GM19240 (cell line): Measurements from ENCODE around the gene ASB7.
"Not testable (repeated sequence)": the region's sequence is repeated elsewhere in the genome, so short reads cannot be mapped to it uniquely, and the experiment has no call there.

Experiments used
- DNase-seq: peaks from one replicate; pipeline ENCODE4 v3.0.0; 2011; ENCODE audit warnings: low spot score; ENCODE audit not compliant: insufficient read length

The ASB7 gene

DNA sequence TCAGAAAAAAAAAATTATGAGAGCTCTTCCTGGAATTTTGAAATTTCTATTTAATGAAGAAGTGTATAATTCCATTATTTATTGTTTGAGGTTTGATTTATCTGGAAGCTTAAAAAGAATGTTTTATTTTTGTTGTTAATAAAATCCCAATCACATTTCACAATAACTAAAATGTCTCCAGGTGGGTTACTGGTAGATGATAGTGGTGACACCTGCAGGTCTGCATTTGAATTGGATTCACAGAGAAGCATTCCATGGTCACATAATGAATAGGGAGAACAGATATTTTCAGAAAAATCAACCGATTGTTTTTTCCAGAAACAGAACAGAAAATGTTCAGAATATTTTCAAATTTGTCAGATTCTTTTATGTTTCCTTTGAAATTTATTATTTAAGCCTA lies 48.3 kb downstream of the ASB7 start:
- DNase-seq = no peak

DNA sequence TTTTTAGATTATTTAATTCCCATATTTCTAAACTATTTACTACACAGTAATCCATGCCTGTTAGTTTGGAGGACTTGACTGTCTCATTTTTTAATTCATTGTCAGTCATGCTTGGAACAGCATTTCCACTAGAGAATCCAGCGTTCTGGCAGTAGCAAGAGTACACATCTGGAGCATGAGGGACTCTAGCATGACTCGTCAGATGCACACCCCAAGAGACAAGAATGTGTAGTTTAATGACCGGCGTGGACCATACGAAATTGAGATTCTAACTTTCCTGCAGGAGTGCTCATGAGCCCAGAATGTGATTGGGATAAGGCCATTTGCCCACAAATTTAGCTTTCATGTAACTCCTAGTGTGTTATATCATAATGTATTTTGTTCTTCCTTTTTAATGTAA lies 48.9 kb downstream of the ASB7 start:
- no peak for DNase-seq

DNA sequence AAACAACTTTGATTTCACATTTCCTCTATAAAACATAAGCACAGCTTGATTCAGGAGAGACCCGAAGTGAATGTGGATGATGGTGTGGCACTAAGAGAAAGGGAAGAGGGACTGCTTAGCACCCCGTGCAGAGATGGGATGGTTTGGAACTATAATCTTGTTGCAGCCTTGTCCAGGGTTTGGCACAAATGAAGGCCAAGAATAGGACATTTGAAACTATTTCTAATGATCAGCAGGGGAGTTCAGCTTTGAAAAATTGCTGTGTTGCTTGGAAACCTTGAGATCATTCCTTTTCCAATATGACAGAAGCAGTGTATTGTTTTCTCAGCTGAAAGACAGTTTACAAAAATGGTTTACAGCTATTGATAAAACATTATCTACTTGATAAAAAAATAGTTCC lies 49.7 kb downstream of the ASB7 start:
- no peak for DNase-seq

DNA sequence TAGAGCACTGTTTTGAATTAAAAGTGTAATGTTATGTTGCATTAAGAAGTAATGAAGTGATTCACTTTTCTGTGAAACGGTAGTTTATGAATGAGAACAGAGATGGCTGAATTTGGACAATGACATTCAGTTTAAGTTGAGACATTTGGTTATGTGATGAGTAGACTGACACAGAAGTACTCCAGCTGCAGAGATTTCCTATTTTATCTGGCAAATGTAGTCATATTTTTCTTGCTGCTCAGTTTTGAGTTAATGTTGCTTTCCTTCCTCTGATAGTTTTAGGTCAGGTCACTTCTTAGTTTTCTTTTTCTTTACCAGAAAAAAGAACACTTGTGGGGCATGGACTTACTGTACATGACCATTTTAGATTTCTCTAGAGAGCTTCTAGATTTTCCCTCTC lies 51.2 kb downstream of the ASB7 start:
- DNase-seq = no peak

DNA sequence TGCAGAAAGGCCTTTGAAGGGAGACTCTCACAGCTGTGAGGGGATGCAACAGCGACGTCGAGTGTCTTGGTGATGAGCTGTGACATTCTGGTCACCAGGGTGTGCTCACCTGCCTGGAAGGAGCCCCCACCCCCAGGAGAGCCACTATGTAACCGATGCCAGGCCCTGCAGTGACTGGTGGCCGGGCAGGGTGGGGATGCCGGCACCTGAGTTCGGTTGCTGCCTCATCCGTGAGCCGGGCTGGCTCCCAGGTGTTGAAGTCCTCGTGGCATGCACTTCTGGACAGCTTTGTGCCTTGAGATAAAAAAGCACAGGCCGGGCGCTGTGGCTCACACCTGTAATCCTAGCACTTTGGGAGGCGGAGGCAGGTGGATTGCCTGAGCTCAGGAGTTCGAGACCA lies 56.5 kb downstream of the ASB7 start:
- DNase-seq = no peak

DNA sequence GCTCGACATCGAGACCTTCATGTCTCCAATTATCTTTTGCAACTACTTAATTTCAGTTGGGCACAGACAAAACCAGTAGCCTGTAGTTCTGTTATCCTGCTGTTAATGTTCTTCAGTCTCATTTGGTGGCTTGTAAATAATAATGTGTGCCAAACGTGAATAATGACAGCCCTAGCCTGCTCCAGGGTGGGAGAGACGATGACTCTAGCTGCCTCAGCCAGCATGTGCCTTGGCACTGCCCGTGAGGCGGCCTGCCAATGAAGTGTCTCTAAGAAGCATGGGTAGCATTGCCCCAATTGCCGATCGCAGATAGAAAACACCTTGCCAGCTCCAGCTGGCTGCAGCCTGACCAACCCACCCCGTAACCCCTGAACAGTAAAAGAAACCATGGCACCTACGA lies 58.8 kb downstream of the ASB7 start:
- DNase-seq = no peak

DNA sequence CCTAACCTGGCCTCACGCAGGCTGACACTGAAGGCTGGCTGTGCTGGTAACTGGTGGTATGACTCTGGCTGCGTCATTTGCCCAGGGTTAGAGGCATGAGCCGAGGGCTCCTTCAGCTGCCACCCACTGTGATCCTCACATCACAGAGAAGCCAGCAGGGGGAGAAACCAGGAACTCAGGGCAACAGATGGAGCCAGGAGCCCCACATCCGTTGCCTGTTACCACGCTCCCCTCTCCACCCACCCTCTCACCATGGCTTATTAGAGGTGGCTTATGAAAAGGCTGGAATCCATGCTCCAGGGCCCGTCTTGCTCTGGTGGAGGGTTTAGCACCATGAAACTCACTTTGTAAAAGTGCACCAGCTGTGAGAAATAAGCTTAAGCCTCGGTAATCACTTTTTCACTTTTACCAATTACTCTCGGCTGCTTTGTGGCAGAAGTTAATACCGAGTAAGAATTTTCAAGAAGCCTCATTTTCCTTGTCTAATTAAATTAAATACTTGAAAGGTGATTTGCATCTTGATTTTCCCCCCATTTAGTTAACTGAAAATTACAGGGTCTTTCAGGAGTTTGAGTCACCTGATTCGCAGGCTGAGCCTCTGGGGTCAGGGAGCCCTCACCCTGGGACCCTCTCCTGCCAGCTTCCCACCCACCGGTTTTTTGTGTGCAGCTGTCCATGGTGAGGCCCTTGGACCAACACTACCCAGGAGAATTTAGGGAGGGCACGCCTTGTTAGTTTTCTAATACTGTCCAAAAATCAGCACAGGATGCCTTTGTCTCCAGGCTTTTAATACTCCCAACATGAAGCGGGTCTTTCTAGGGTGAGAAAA lies 60.9 kb downstream of the ASB7 start:
- no peak for DNase-seq

DNA sequence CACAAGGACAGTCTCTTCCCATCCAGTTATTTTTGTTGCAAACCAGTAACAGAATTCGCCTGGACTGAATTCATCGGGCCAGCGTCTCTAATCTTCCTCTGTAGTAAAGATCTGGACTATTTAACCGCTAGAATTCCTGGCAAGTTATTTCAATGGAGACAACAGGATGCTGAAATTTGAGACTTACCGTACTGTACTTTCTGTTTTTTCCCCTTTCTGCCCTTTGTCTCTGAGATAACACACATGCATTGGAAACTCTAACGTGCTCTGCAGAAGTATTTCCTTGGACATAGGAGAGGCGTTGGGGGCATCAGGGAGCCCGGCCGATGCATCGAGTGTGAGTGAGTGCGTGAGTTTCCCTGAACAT lies 61.5 kb downstream of the ASB7 start:
- DNase-seq = no peak

DNA sequence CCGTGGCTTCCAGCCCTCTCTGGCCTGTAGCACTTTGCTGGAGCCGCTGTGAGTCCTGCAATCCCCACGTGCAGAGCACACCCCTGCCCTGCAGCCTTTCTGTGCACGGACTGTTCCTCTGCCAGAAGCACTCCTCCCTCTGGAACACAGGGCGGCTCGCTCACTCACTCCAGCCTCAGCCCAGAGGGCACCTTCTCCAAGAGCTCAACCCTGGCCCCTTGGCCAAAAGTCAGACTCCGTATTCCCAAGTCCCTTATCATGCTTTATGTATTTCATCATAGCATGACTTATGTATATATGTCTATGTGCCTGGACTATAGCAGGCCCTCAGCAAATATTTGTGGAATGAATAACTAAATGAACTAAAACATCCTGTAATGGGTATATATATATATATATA lies 63.2 kb downstream of the ASB7 start:
- no peak for DNase-seq

DNA sequence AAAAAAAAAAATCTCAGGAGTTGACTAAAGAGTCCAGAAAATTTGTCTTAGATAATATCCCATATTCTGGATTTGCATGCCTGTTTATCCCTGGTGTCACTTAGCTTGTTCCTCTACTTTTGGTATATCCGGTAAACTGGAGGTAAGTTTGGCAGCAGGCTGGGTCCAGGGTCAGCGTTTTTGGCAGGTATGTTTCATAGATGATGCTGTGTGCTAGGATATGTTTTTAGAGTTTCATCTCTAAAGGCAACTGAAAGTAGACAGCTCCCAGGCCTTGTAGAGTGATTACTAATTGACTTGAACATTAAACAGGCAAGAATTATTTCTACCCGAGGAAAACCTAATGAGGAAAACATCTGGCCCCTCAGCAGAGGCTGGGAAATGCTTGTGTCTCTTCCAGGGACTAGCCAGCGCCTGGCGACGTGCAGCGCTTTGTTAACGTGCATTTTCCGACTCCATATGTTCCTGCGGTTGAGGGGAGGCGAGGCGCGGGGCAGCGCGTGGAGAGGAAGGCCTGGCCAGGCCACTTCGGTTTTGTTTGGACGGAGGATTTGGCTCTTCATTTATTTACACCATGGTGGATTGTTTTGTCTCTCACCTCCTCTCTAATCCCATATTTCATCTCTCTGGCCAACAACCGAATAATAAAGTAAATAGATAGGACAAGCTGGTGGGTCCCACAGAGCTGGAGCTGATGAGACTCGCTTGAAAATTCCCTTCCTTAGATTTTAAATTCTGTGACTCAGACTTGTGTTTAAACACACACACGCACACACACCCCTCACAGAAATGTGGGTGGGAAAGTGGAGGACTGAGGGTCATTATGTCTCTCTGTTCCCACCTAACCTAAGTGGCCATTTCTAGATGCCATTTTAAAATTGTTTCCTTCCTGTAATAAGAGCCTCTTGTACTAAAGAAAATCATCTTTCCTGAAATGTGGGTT lies 65.3 kb downstream of the ASB7 start:
- no peak for DNase-seq

DNA sequence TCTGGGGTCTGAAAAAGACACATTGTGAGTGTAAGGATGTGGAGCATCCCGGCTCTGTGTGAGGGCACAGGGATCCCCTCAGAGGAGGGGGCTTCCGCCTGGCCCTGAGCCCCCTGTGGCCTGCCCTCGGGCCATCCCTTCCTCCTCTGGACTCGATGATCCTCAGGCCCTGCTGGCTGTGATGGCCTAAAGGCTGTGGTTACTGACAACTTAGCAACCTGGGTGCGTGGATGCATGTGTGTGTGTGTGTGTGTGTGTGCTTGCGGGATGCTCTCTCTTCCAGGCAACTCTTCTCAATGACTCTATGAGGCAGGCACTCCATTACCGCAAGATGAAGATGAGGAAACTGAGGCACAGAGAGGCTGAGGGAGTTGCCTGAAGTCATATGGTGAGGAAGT lies 66.0 kb downstream of the ASB7 start:
- no peak for DNase-seq

DNA sequence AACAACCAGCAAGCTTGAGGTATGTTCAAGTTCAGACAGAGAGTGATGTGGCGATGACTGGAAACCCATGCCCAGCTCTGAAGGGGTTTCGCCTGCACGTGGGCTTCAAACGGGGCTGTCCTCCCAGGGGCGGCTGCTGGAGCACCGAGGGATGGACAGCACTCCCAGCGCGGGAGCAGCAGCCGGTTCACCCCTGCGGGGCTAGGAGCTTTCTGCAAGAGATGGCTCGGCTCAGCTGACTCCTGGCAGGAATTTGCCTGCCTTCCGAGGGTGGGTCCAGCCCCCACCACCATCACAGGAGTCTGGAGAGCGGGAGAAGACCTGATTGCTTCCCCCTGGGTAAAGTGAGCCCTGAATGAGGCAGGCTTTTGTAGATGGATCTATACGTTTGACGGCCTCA lies 66.9 kb downstream of the ASB7 start:
- no peak for DNase-seq

DNA sequence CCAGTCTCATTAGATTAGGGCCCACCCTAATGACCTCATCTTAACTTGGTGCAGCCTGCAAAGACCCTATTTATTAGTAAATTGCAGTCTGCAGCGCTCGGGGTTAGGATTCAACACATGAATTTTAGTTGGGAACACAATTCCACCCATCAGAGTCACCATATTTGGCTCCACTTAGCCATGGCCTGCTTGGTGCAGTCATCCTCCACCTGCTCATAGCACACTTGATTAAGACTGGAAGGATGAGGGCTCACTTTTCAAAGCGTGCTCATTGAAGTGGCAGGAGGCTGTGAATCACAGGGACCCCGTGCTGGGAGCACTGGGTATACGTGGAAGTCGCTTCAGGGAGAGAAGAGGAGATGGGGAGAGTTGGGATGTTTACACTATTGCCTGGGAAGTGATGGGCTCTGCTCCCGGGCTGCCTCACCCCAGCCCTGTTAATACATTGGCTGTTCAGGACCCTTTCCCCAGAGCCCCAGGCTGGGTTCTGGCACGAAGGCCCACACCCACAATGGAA lies 68.2 kb downstream of the ASB7 start:
- DNase-seq = no peak

DNA sequence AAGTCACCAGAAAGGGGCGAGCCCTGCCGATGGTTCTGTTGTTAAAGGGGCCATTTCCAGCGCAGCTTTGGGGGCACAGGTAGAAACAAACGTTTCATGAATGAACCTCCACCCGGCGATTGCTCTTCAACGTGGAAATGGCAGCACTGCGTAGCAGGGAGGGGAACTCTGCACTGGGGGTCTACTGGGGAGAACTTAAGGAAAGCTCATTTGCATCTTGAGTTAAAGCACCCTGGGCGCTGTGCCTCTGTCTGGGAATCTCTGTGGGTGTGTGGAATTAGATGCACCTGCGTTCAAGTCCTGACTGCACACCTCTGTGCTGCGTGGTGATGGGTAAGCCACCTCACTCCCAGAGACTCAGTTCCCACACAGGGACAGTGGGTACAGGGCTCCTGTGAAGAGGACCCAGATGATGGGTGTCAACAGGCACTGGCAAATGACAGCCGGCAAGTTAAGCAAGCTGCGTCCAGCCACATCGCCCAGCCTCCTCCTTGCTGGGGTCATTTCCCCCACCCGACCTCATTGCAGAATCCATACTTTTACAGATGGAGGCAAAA lies 68.8 kb downstream of the ASB7 start:
- DNase-seq = no peak

DNA sequence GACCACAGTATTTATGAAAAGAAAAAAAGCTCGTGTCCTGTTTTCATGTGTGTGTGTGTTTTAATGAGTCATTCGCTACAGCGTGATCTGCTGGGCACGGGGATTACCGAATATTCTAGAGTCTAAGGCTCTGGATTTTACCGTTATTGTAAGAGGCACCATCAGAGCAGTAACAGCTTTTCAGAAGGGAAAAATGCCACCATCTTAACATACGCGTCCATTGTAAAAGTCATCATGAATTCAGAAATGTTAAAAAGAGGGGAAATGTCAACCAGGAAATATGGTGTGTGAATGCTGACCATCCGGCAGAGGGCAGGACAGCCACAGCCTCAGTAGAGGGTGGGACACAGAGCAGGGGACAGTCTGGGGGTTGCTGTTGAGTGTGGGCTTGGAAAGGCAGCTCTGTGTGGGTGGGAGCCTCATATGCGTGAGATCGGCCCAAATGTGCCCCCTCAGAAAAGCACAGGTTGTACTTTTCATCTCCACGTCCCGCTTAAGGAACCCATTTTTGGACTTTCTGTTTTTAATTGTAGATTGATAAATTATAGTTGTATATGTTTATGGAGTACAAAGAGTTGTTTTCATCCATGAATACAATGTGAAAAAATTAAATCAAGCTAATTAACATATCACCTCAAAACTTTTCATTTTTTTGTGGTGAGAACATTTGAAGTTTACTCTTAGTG lies 69.6 kb downstream of the ASB7 start:
- no peak for DNase-seq

DNA sequence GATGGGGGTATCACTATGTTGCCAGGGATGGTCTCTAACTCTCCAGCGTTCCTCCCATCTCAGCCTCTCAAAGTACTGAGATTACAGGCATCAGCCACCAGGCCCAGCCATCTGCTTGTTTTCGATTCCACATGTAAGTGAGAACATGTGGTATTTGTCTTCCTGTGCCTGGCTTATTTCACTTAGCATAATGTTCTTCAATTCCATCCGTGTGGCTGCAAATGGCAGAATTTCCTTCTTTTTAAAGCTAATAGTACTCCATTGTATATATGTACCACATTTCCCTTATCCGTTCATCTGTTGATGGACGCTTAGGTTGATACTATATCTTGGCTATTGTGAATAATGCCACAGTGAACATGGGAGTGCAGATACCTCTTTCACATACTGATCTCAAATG lies 70.6 kb downstream of the ASB7 start:
- no peak for DNase-seq

DNA sequence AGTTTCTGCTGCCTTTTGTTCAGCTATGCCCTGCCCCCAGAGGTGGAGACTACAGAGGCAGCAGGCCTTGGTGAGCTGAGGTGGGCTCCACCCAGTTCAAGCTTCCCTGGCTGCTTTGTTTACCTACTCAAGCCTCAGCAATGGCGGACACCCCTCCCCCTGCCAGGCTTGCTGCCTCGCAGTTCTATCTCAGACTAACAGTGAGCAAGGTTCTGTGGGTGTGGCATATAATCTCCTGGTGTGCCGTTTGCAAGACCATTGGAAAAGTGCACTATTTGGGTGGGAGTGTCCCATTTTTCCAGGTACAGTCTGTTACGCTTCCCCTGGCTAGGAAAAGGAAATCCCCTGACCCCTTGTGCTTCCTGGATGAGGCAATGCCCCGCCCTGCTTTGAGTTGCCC lies 76.8 kb downstream of the ASB7 start:
- not testable (repeated sequence) for DNase-seq

DNA sequence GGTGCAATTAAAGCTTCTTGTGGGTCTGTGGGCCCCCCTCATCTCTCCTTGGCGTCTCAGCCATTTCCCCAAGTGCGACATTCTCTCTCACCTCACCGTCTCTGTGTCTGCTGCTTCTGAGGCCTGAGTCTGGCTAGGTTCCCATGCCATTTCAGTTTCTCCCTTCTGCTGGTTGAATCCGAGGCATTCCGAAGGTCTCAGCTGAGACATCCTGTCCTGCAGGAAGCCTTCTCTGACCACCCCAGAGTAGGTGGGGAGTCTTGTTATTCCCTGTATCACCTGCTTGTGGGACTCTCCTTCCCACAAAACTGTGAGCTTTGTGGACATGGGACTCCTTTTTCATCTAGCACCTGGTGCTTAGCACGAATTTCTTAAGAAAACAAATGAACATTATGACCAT lies 78.3 kb downstream of the ASB7 start:
- DNase-seq = no peak

DNA sequence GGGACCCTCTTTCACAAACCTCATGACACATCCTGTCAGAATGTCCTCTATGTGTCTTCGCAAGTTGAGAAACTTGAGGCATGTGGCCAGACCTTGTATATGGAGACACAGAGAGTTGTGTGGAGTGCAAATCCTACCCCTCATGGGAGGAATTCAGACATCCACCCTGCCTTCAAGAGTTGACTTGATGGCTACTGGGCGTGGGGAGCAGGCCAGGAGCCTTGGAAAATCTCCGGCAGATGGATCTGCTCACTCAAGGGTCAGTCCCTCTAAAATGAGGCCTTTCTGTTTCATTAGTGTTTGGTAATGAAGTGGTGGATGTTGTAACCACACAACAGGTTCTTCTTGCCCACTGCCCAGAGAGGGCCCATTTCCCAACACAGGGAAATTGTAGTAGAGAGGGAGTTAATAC lies 79.0 kb downstream of the ASB7 start:
- no peak for DNase-seq

DNA sequence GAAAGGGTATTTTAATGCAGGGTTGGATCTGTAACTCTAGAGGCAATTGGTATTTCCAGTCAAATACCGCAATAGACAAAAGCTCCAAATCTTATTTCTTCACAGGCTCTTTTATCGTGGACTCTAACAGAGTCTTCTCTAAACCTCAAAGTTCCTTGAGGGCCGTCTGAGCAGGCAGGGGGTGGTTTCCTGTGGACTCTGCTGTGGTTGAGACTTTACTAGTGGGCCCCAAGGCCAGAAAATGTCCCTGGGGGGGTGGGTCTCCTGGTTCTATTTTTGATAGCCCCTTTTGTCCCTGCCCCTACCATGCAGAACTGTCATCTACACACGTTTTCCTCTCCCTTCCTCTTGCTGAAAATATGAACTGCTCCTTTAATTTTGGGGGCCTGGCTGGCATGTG lies 80.1 kb downstream of the ASB7 start:
- no peak for DNase-seq

DNA sequence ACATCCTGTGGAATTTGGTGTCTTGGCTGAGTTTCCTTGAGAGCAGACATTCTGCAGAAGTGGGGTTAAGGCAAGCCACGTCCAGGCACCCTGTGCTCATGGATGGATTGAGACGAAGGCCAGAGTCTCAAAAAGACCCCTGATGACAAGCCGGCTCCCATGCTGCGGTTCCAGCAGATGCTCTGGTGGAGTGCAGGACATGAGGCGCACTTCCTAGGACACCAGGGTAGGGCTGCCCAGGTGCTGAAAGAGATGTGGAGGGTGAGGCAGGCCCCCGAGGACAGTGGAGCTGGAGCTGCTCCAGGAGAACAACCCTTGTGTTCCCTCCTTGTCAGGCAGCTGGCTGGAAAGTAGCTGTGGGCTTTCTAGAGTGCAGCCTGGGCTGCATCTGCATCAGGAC lies 81.0 kb downstream of the ASB7 start:
- no peak for DNase-seq

DNA sequence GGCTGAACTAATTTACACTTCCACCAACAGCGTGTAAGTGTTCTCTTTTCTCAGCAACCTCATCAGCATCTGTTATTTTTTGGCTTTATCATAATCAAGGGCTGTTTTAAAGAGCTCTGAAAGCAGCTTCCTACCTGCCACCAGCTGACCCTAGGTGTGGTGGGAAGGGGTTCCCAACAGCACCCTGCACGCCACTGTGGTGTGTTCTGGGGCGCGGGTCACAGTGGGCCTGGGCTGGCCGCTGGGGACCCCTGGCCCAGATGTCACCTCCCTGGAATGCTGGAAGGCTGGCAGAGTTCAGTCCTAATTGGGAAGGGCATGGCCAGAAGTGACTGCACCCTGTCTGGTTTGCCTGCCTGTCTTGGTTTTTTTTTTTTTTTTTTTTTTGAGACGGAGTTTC lies 82.2 kb downstream of the ASB7 start:
- DNase-seq = no peak
